Measurements from ENCODE around the gene BMPER.

Gene BMPER

DNA sequence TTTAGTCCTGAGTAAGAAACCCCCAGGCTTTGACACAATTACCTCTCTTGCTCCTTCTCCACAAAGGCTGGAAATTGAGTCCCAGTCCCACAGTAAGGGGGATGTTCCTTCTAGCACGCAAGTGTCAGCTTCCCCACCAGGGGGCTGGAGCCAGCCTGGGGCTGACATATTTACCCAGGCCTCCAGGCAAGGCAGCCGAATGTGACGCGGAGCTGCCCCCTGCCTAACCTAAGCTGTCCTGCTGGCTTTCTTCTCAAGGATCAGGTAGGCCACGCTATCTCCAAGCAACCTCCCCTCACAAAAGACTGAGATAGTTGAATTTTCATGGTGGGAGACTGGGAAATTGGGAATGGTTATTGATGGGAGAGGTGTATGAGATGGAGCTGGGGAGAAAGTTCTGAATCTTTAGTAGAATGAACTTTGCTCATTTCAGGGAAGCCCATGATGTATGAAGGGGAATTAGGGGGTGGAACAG lies 19.2 kb upstream of the BMPER start:
- Histone ChIP-seq H3K9me3 (ENCODE audit: control insufficient read depth, insufficient read depth, low read depth, low read length) (no peaks in the 10 kb centered on the region), H3K4me1 (ENCODE audit: control insufficient read depth, insufficient read depth, low read length) (no peaks in the 10 kb centered on the region), H3K4me3 (ENCODE audit: low read depth, low read length) (no peak overlapping the region), H3K27ac (ENCODE audit: extremely low read depth, low read depth, low read length) (no peak overlapping the region), H3K36me3 (ENCODE audit: control insufficient read depth in 2 of 2, insufficient read depth in 1 of 2, low read length in 2 of 2) (no peaks in the 10 kb centered on the region)
- ChIA-PET POLR2A (no interaction called here), CTCF (interaction anchor here (0.5 to 2.7 kb wide), 9 partner anchors 9 to 462 kb away, joined by 3 to 14 read pairs (median 4); no protein-coding TSS in a partner anchor)
- TF ChIP-seq TRIM28 (IDR thresholded peaks at IDR 0.05; ENCODE audit: borderline replicate concordance, low read length) (0 out of 2 replicates have a peak, but pooled peaks have one; percentile 48), ZIC2 (tag by site-specific recombination; IDR thresholded peaks at IDR 0.05) (peak; percentile 52), ZNF423 (tag by site-specific recombination; IDR thresholded peaks at IDR 0.05) (no peak), ZNF133 (tag by site-specific recombination; IDR thresholded peaks at IDR 0.05) (no peak)
- TF ChIP-seq, protein P1, sequence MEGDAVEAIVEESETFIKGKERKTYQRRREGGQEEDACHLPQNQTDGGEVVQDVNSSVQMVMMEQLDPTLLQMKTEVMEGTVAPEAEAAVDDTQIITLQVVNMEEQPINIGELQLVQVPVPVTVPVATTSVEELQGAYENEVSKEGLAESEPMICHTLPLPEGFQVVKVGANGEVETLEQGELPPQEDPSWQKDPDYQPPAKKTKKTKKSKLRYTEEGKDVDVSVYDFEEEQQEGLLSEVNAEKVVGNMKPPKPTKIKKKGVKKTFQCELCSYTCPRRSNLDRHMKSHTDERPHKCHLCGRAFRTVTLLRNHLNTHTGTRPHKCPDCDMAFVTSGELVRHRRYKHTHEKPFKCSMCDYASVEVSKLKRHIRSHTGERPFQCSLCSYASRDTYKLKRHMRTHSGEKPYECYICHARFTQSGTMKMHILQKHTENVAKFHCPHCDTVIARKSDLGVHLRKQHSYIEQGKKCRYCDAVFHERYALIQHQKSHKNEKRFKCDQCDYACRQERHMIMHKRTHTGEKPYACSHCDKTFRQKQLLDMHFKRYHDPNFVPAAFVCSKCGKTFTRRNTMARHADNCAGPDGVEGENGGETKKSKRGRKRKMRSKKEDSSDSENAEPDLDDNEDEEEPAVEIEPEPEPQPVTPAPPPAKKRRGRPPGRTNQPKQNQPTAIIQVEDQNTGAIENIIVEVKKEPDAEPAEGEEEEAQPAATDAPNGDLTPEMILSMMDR (tag by site-specific recombination; IDR thresholded peaks at IDR 0.05), result peak; percentile 21; the same call in 1 of the 2 replicates

DNA sequence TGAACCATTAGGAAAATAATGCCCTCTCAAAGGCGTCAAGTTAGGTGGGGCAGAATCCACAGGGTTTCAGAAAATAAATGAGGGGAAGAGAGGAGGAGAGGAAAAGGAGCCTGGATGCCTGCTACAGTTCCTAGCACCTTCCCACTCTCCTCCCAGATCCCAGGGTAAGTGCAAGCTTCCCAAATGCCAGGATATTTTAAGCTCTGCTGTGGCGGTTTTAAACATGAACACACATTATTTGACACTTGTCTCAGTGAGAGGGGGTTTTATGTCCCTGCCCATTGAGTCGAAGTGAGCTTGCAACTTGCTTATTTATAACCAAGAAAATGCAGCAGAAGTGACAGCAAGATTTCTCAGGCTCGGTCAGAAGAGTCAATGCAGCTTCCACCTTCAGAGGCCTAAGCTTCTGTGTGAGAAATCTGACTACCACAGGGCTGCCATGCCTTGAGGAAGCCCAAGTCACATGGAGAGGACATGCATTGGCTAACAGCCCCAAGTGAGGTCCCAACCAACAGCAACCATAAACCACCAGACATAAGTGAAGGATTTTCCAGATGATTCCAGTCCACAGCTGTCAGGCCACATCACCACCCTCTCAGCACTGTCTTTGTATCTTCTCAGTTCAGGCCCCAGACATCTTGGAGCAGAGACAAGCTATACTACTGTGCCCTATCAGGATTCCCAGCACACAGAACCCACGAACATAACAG lies 17.9 kb upstream of the BMPER start:
- no peak overlapping the region for H3K4me3 ChIP-seq (ENCODE audit: low read depth, low read length)
- no peak overlapping the region for H3K27ac ChIP-seq (ENCODE audit: extremely low read depth, low read depth, low read length)
- H3K9me3 ChIP-seq (ENCODE audit: control insufficient read depth, insufficient read depth, low read depth, low read length), result no peaks in the 10 kb centered on the region
- TF ChIP-seq ZNF175 (tag by site-specific recombination; IDR thresholded peaks at IDR 0.05) (no peak), ZNF776 (tag by site-specific recombination; IDR thresholded peaks at IDR 0.05; ENCODE audit: borderline replicate concordance) (no peak), ZNF670 (tag by site-specific recombination; IDR thresholded peaks at IDR 0.05; ENCODE audit: low read depth) (no peak), KLF7 (tag by site-specific recombination; IDR thresholded peaks at IDR 0.05; ENCODE audit: borderline replicate concordance) (no peak), TRIM28 (IDR thresholded peaks at IDR 0.05; ENCODE audit: borderline replicate concordance, low read length) (no peak), ZNF830 (tag by site-specific recombination; IDR thresholded peaks at IDR 0.05; ENCODE audit: low read depth) (no peak), ZNF132 (tag by site-specific recombination; IDR thresholded peaks at IDR 0.05; ENCODE audit: borderline replicate concordance) (no peak), ZNF571 (tag by site-specific recombination; IDR thresholded peaks at IDR 0.05) (no peak), ZNF544 (tag by site-specific recombination; IDR thresholded peaks at IDR 0.05) (no peak), TCF7L2 (IDR thresholded peaks at IDR 0.05; ENCODE audit: borderline replicate concordance, low read depth, low read length) (no peak), ZNF266 (tag by site-specific recombination; IDR thresholded peaks at IDR 0.05; ENCODE audit: low read depth) (no peak), ZNF292 (tag by site-specific recombination; IDR thresholded peaks at IDR 0.05; ENCODE audit: borderline replicate concordance, low read depth) (no peak), ZNF155 (tag by site-specific recombination; IDR thresholded peaks at IDR 0.05) (no peak), ZNF2 (tag by site-specific recombination; IDR thresholded peaks at IDR 0.05) (no peak), ZNF555 (tag by site-specific recombination; conservative IDR thresholded peaks at IDR 0.05) (no peak), SALL2 (tag by site-specific recombination; IDR thresholded peaks at IDR 0.05; ENCODE audit: borderline replicate concordance) (no peak)
- TF ChIP-seq, protein P2, sequence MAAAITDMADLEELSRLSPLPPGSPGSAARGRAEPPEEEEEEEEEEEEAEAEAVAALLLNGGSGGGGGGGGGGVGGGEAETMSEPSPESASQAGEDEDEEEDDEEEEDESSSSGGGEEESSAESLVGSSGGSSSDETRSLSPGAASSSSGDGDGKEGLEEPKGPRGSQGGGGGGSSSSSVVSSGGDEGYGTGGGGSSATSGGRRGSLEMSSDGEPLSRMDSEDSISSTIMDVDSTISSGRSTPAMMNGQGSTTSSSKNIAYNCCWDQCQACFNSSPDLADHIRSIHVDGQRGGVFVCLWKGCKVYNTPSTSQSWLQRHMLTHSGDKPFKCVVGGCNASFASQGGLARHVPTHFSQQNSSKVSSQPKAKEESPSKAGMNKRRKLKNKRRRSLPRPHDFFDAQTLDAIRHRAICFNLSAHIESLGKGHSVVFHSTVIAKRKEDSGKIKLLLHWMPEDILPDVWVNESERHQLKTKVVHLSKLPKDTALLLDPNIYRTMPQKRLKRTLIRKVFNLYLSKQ (tag by site-specific recombination; IDR thresholded peaks at IDR 0.05; ENCODE audit: borderline replicate concordance), result no peak
- TF ChIP-seq, protein P3, sequence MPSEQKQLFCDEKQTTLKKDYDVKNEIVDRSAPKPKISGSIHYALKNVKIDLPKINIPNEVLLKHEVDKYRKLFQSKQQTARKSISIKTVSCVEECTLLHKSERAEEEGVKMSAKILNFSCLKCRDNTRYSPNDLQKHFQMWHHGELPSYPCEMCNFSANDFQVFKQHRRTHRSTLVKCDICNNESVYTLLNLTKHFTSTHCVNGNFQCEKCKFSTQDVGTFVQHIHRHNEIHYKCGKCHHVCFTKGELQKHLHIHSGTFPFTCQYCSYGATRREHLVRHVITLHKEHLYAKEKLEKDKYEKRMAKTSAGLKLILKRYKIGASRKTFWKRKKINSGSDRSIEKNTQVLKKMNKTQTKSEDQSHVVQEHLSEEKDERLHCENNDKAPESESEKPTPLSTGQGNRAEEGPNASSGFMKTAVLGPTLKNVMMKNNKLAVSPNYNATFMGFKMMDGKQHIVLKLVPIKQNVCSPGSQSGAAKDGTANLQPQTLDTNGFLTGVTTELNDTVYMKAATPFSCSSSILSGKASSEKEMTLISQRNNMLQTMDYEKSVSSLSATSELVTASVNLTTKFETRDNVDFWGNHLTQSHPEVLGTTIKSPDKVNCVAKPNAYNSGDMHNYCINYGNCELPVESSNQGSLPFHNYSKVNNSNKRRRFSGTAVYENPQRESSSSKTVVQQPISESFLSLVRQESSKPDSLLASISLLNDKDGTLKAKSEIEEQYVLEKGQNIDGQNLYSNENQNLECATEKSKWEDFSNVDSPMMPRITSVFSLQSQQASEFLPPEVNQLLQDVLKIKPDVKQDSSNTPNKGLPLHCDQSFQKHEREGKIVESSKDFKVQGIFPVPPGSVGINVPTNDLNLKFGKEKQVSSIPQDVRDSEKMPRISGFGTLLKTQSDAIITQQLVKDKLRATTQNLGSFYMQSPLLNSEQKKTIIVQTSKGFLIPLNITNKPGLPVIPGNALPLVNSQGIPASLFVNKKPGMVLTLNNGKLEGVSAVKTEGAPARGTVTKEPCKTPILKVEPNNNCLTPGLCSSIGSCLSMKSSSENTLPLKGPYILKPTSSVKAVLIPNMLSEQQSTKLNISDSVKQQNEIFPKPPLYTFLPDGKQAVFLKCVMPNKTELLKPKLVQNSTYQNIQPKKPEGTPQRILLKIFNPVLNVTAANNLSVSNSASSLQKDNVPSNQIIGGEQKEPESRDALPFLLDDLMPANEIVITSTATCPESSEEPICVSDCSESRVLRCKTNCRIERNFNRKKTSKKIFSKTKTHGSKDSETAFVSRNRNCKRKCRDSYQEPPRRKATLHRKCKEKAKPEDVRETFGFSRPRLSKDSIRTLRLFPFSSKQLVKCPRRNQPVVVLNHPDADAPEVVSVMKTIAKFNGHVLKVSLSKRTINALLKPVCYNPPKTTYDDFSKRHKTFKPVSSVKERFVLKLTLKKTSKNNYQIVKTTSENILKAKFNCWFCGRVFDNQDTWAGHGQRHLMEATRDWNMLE (tag by site-specific recombination; conservative IDR thresholded peaks at IDR 0.05; ENCODE audit: low read depth), result no peak
- no peaks in the 10 kb centered on the region for H3K36me3 ChIP-seq (ENCODE audit: control insufficient read depth in 2 of 2, insufficient read depth in 1 of 2, low read length in 2 of 2)
- ChIA-PET POLR2A (interaction anchor here (1.4 kb wide), 1 partner anchor 17 kb away, joined by 4 read pairs; no protein-coding TSS in a partner anchor), CTCF (interaction anchor here (0.5 to 1.5 kb wide), 10 partner anchors 14 to 749 kb away, joined by 3 to 5 read pairs (median 3); no protein-coding TSS in a partner anchor)
- no peaks in the 10 kb centered on the region for H3K4me1 ChIP-seq (ENCODE audit: control insufficient read depth, insufficient read depth, low read length)
